Neural cell (in vitro differentiated cells): ENCODE results near the gene PCNX2. TPM values are rescaled to one million over a fixed set of nuclear protein-coding genes. Genes with fewer than 3 reads are reported as not detected.

Experiments used
- H2AFZ ChIP-seq: fragments of 200-600, 300-800 bp; sonication (generic), shearing (Covaris generic); 2 replicates; pipeline ENCODE4 v1.6.0; 2014; ENCODE audit warnings: low read depth, mild to moderate bottlenecking, antibody characterized with exemption, low read length, moderate library complexity
- H3F3A ChIP-seq: fragments of 200-600 bp; shearing (Covaris generic); 2 replicates; pipeline ENCODE4 v1.6.1; 2016; ENCODE audit warnings: mild to moderate bottlenecking, moderate library complexity, mixed read lengths, antibody characterized with exemption, low read length; ENCODE audit not compliant: insufficient read depth, poor library complexity, severe bottlenecking
- H3K27ac ChIP-seq: fragments of 200-600, 300-800 bp; sonication (generic), shearing (Covaris generic); 2 replicates; pipeline ENCODE4 v1.5.1; 2014; ENCODE audit warnings: mild to moderate bottlenecking, low read length, moderate library complexity
- H3K27me3 ChIP-seq: fragments of 300-800, 200-600 bp; sonication (generic), shearing (Covaris generic); 2 replicates; pipeline ENCODE4 v1.6.0; 2014; ENCODE audit warnings: mild to moderate bottlenecking, low read depth, low read length, moderate library complexity; ENCODE audit not compliant: insufficient read depth
- H3K36me3 ChIP-seq: fragments of 300-800, 200-600 bp; sonication (generic), shearing (Covaris generic); 2 replicates; pipeline ENCODE4 v1.5.1; 2014; ENCODE audit warnings: mild to moderate bottlenecking, antibody characterized with exemption, low read length, moderate library complexity; ENCODE audit not compliant: insufficient read depth
- H3K4me2 ChIP-seq: fragments of 300-800, 200-600 bp; sonication (generic), shearing (Covaris generic); 2 replicates; pipeline ENCODE4 v1.6.0; 2014; ENCODE audit warnings: mild to moderate bottlenecking, low read length
- H3K4me3 ChIP-seq: fragments of 300-800, 200-600 bp; sonication (generic), shearing (Covaris generic); 2 replicates; pipeline ENCODE4 v1.5.1; 2014; ENCODE audit warnings: mild to moderate bottlenecking, low read length, moderate library complexity
- H3K79me2 ChIP-seq: fragments of 200-600 bp; shearing (Covaris generic); replicated peaks from 2 replicates; pipeline ENCODE4 v1.6.0; 2014; ENCODE audit warnings: mild to moderate bottlenecking, low read length, moderate library complexity; ENCODE audit not compliant: insufficient read depth
- H3K9ac ChIP-seq: fragments of 300-800, 200-600 bp; sonication (generic), shearing (Covaris generic); 2 replicates; pipeline ENCODE4 v1.6.1; 2016; ENCODE audit warnings: mild to moderate bottlenecking, low read length, mixed read lengths
- H3K9me2 ChIP-seq: fragments of 200-600 bp; shearing (Covaris generic); 2 replicates; pipeline ENCODE4 v1.6.1; 2016; ENCODE audit warnings: mild to moderate bottlenecking, low read length, mixed read lengths; ENCODE audit not compliant: insufficient read depth
- H3K9me3 ChIP-seq: fragments of 200-600, 300-800 bp; sonication (generic), shearing (Covaris generic); 2 replicates; pipeline ENCODE4 v1.6.1; 2016; ENCODE audit warnings: mild to moderate bottlenecking, mixed run types, low read length, moderate library complexity, mixed read lengths
- H4K20me1 ChIP-seq: fragments of 200-600 bp; shearing (Covaris generic); 2 replicates; pipeline ENCODE4 v1.6.1; 2016; ENCODE audit warnings: mild to moderate bottlenecking, mixed run types; ENCODE audit not compliant: insufficient read depth
- EP300 ChIP-seq: fragments of 450-650 bp; conservative IDR thresholded peaks from 2 replicates; pipeline ENCODE4 v1.6.1; 2014; ENCODE audit warnings: antibody characterized with exemption, mild to moderate bottlenecking, moderate library complexity; ENCODE audit not compliant: poor library complexity, severe bottlenecking
- EZH2 ChIP-seq: fragments of 200-600, 300-800 bp; shearing (Covaris generic), sonication (generic); IDR thresholded peaks from 2 replicates; pipeline ENCODE4 v1.6.1; 2014; ENCODE audit warnings: antibody characterized with exemption, low read length, borderline replicate concordance, mild to moderate bottlenecking; ENCODE audit not compliant: insufficient read depth, poor library complexity, severe bottlenecking
- MXI1 ChIP-seq: fragments of 450-650 bp; conservative IDR thresholded peaks from 2 replicates; pipeline ENCODE4 v1.6.1; 2014; ENCODE audit warnings: antibody characterized with exemption, mild to moderate bottlenecking; ENCODE audit not compliant: poor library complexity, severe bottlenecking
- POLR2AphosphoS5 ChIP-seq: IDR thresholded peaks from 2 replicates; pipeline ENCODE4 v1.6.1; 2012
- RAD21 ChIP-seq: fragments of 450-650 bp; conservative IDR thresholded peaks from 2 replicates; pipeline ENCODE4 v1.6.1; 2014; ENCODE audit warnings: antibody characterized with exemption, mild to moderate bottlenecking, moderate library complexity
- SMC3 ChIP-seq: fragments of 450-650 bp; conservative IDR thresholded peaks from 2 replicates; pipeline ENCODE4 v1.6.1; 2014; ENCODE audit warnings: antibody characterized with exemption, mild to moderate bottlenecking, moderate library complexity; ENCODE audit not compliant: poor library complexity
- TAF1 ChIP-seq: IDR thresholded peaks from 2 replicates; pipeline ENCODE4 v1.6.1; 2012; ENCODE audit warnings: low read depth
- polyA plus RNA-seq: library from polyadenylated mRNA; depleted of rRNA; stranded (reverse); fragments of >200 nt; gene quantifications from 2 replicates; pipeline ENCODE4 v1.2.3, GENCODE V29; 2014
- TF ChIP-seq, protein P1 (sequence below): fragments of 450-650 bp; IDR thresholded peaks from 2 replicates; pipeline ENCODE4 v1.5.1; 2014; ENCODE audit warnings: antibody characterized with exemption, mild to moderate bottlenecking, moderate library complexity; ENCODE audit not compliant: poor library complexity, severe bottlenecking
- TF ChIP-seq, protein P2 (sequence below): IDR thresholded peaks from 2 replicates; pipeline ENCODE4 v1.6.1; 2012; ENCODE audit warnings: borderline replicate concordance

PCNX2 gene
- polyA plus RNA-seq, 1 donor from 2014 or later, result 17.2 TPM

DNA sequence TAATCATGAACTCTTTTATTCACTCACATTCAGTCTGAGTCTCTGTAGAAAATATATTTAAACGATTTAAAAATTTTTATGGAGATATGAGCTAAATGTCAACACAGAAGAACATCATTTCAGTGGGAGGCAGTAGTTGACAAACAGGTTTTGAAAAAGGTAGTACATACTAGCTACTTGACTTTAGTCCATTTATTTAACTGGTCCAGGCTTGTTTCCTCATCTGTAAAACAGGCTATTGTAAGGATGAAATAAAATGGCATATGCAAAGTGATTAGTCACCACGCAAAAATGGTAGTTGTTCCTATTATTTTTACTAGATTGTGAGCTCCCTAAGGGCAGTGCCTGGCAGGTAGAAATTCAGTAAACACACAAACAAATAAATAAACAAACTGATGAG lies 270.0 kb downstream of the PCNX2 start:
- Histone ChIP-seq H3K79me2 (no peaks in the 10 kb centered on the region), H4K20me1 (no peaks in the 10 kb centered on the region), H3K4me2 (no peak overlapping the region), H3F3A (no peaks in the 10 kb centered on the region), H3K9me2 (no peaks in the 10 kb centered on the region), H3K36me3 (no peaks in the 10 kb centered on the region), H3K9ac (no peak overlapping the region), H3K27ac (no peak overlapping the region), H2AFZ (no peak overlapping the region), H3K27me3 (no peaks in the 10 kb centered on the region), H3K4me3 (no peak overlapping the region), H3K9me3 (no peaks in the 10 kb centered on the region)
- TF ChIP-seq POLR2AphosphoS5 (no peak), EZH2 (no peak), TAF1 (no peak), RAD21 (no peak)
- TF ChIP-seq, protein P1, sequence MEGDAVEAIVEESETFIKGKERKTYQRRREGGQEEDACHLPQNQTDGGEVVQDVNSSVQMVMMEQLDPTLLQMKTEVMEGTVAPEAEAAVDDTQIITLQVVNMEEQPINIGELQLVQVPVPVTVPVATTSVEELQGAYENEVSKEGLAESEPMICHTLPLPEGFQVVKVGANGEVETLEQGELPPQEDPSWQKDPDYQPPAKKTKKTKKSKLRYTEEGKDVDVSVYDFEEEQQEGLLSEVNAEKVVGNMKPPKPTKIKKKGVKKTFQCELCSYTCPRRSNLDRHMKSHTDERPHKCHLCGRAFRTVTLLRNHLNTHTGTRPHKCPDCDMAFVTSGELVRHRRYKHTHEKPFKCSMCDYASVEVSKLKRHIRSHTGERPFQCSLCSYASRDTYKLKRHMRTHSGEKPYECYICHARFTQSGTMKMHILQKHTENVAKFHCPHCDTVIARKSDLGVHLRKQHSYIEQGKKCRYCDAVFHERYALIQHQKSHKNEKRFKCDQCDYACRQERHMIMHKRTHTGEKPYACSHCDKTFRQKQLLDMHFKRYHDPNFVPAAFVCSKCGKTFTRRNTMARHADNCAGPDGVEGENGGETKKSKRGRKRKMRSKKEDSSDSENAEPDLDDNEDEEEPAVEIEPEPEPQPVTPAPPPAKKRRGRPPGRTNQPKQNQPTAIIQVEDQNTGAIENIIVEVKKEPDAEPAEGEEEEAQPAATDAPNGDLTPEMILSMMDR, result peak; percentile 2
- TF ChIP-seq, protein P2, sequence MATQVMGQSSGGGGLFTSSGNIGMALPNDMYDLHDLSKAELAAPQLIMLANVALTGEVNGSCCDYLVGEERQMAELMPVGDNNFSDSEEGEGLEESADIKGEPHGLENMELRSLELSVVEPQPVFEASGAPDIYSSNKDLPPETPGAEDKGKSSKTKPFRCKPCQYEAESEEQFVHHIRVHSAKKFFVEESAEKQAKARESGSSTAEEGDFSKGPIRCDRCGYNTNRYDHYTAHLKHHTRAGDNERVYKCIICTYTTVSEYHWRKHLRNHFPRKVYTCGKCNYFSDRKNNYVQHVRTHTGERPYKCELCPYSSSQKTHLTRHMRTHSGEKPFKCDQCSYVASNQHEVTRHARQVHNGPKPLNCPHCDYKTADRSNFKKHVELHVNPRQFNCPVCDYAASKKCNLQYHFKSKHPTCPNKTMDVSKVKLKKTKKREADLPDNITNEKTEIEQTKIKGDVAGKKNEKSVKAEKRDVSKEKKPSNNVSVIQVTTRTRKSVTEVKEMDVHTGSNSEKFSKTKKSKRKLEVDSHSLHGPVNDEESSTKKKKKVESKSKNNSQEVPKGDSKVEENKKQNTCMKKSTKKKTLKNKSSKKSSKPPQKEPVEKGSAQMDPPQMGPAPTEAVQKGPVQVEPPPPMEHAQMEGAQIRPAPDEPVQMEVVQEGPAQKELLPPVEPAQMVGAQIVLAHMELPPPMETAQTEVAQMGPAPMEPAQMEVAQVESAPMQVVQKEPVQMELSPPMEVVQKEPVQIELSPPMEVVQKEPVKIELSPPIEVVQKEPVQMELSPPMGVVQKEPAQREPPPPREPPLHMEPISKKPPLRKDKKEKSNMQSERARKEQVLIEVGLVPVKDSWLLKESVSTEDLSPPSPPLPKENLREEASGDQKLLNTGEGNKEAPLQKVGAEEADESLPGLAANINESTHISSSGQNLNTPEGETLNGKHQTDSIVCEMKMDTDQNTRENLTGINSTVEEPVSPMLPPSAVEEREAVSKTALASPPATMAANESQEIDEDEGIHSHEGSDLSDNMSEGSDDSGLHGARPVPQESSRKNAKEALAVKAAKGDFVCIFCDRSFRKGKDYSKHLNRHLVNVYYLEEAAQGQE, result no peak

DNA sequence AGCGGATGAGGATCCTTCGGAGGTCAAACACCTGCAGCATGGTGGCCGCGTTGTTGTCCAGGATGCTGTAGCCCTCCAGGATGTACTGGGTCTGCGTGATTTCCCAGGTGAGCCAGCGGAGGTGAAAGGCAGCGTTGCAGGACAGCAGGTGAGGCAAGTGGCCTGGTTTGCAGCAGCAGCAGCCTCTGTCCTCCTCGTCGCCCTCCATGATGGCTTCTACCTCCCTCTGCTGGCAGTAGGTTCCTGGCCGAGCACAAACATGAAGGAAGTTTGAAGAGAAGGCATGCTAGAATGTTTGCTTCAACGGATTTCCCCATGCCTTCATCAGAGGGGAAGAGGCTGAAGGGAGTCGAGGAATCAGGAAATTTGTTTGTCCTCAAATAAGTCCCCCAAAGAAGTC lies 270.4 kb downstream of the PCNX2 start:
- H3K4me2 ChIP-seq, result no peak overlapping the region
- H4K20me1 ChIP-seq, result no peaks in the 10 kb centered on the region
- no peaks in the 10 kb centered on the region for H3K79me2 ChIP-seq
- no peak overlapping the region for H3K9ac ChIP-seq
- no peak overlapping the region for H3K4me3 ChIP-seq
- H3K27ac ChIP-seq, result no peak overlapping the region
- TF ChIP-seq EZH2 (no peak), MXI1 (no peak), TAF1 (no peak), SMC3 (peak; percentile 40), EP300 (no peak), POLR2AphosphoS5 (no peak), RAD21 (peak; percentile 50)
- TF ChIP-seq, protein P2, result no peak
- TF ChIP-seq, protein P1, result peak; percentile 44
- H3K9me2 ChIP-seq, result no peaks in the 10 kb centered on the region
- H2AFZ ChIP-seq, result no peak overlapping the region
- H3F3A ChIP-seq, result no peaks in the 10 kb centered on the region
- no peaks in the 10 kb centered on the region for H3K9me3 ChIP-seq
- no peaks in the 10 kb centered on the region for H3K36me3 ChIP-seq
- H3K27me3 ChIP-seq, result no peaks in the 10 kb centered on the region
